Measurements from ENCODE around the gene MECP2.

GRCh38 chrX:154131955-154132354 lies 34.4 kb upstream of the MECP2 start:
- TF ChIP-seq, protein P1, sequence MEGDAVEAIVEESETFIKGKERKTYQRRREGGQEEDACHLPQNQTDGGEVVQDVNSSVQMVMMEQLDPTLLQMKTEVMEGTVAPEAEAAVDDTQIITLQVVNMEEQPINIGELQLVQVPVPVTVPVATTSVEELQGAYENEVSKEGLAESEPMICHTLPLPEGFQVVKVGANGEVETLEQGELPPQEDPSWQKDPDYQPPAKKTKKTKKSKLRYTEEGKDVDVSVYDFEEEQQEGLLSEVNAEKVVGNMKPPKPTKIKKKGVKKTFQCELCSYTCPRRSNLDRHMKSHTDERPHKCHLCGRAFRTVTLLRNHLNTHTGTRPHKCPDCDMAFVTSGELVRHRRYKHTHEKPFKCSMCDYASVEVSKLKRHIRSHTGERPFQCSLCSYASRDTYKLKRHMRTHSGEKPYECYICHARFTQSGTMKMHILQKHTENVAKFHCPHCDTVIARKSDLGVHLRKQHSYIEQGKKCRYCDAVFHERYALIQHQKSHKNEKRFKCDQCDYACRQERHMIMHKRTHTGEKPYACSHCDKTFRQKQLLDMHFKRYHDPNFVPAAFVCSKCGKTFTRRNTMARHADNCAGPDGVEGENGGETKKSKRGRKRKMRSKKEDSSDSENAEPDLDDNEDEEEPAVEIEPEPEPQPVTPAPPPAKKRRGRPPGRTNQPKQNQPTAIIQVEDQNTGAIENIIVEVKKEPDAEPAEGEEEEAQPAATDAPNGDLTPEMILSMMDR (IDR thresholded peaks at IDR 0.05): no peak
- no peak for TF ChIP-seq POLR2A (IDR thresholded peaks at IDR 0.05)

All from thyroid gland (tissue), 4 donors.